Activated CD4-positive, alpha-beta T cell treated with anti-CD3 and anti-CD28 coated beads for 1 hour (primary cell): ENCODE measurements around the gene ATP2B2.

Experiments
- DNase-seq: peaks from one replicate; pipeline ENCODE4 v3.0.0-alpha.2; 2020

Gene ATP2B2

DNA sequence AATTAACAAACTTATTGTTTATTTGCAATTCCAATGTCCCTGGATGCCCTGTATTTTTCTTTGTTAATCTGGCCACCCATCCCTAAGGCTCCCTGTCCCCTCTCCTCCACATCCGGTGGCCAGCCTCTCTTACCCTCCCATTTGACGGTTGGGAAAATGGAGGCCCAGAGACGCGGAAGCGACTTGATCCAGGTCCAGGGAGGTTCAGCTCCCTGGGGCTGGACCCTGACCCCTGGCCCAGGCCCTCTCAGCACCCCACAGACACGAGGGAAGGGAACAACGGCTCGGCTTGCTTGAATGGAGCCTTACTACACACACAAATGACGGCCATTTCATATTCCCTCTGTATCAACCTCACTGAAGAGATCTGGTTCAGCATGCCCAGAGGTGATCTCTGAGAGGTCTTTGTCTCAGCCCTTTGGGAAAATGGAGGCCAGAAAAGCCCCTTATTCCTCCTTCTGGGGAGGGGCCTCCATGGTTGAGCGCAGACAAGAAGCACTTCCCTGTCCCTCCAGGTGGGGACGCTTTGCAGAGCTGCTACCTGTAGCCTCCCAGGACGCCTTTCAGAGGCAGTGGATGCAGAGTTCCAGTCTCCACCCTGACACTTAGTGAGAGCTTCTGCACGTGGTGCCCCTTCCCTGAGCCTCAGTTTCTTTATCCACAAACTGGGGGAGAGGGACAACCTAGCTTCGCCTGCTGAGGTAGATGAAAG, 82.1 kb downstream of the ATP2B2 start:
- no peak for DNase-seq

DNA sequence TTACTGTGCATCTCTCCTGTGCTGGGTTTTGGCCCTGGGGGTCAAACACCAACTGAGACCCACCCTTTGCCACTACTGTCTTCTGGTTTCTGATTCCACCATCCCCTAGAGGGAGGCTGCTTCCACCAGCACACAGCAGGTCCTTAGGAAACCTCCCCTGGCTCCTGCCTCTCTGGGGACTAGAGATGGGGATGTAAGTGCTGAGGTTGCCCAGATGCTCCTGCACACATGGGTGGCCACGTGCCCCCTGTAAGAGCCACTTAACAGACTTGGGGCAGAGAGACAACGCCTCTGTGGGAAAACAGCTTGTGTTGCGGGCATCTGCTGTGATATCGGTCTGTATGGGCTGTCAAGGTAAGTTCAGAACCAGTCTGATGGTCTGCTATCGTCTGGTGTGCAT, 83.4 kb downstream of the ATP2B2 start:
- DNase-seq = no peak

DNA sequence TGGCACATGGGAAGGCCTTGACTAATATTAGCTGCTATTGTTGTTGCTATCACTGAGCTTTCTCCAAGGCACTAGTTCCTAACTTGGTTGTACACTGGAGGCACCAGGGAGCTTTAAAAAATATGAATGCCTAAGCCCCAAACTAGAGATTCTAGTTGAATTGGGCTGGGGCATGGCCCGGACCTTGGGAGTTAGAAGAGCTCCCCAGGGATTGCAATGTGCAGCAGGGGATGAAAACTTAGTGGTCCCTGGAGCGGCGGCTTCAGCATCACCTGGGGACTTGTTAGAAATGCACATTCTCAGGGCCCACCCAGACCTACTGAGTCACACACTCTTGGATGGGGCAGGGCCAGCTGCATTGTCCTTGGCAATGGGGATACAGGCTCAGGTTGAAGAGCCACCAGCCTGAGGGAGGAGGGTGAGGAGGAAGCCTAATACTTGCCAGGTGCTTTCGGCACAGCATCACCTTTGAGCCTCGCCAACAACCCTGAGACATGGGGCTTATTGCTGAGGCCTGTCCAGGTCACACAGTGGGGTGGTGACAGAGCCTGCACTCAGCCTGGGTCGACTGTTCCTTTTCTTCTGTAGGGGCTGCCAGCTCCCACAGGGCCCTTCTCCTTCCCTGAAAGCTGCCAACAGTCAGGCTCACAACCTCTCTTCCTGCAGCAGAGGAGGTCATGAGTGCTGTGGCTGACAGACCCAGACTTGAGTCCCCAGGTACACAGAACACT, 84.5 kb downstream of the ATP2B2 start:
- no peak for DNase-seq

DNA sequence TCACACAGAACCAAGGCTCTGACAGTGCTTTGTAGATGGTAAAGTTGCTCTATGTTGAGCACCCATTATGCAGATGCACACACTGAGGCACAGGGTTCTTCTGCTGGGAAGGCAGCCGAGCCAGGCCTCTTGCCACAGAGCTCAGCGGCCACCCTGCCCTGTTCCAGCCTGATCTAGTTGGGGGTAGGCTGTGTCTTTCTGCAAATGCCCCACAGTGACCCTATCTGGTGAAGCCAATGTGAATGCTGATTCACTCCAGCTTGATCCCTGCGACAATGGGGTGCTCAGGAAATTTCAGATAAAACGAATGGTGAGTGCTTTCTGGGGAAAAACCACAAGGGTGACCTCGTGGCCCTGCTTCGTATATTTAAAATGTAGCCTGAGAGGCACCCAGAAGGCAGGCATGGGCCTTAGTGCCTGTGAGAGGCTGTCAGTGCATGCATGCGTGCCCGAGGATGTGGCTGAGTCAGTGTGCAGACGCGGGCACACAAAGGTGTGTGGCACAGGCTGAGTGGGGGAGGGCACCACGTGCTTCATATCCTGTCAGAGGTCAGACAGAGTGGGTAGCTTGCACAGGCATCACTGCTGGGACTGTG, 85.7 kb downstream of the ATP2B2 start:
- peak; percentile 17 for DNase-seq

DNA sequence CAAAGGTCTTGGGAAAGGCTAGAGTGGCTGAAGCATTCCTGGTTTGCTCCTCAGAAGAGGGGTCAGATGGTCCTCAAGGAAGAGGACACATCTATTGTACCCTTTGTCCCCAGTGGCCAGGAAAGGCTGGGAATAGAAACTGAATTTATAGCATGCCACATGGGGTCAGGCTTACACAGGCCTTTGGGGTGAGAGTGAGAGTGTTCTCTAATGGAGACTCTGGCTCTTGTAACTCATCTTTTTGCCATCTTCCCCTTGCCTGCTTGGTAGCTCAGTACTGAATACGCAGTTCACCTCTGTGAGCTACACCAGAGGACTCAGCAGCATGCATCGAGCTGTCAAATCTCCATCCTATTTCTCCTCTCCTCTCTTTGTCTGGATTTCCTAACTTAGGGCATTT, 87.5 kb downstream of the ATP2B2 start:
- DNase-seq = no peak

DNA sequence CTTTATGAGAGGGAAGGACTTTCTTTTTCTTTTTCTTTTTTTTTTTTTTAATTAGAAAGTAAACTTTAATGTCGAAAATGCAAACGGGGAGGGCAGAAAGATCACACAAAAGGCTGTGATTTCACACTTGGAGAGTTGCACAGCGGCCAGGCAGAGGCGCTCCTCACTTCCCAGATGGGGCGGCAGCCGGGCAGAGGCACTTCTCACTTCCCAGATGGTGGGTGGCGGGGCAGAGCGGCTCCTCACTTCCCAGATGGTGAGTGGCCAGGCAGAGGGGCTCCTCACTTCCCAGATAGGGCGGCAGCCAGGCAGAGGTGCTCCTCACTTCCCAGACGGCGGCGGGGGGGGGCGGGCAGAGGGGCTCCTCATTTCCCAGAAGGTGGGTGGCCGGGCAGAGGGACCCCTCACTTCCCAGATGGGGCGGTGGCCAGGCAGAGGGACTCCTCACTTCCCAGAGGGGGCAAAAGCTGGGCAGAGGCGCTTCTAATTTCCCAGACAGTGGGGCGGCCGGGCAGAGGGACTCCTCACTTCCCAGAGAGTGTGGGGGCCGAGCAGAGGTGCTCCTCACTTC, 88.6 kb downstream of the ATP2B2 start:
- no peak for DNase-seq

DNA sequence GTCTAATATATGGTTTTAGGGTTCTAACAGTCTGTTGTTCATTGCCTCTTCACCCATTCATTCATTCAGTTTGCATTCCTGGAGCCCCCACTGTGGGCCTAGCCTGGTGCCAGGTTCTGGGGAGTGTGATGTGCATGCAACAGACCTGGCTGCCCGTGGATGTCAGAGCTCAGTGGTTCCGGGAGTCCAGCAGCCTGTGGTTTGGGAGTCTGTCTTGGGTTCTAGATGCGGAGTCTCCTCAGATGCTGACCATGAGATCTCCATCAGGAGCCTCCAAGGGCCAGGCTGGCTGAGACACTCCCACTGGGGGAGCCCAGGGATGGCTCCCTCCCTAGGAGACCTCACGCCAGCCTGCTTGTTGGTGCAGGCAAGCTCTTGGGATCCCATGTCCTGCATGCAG, 92.3 kb downstream of the ATP2B2 start:
- DNase-seq = no peak

DNA sequence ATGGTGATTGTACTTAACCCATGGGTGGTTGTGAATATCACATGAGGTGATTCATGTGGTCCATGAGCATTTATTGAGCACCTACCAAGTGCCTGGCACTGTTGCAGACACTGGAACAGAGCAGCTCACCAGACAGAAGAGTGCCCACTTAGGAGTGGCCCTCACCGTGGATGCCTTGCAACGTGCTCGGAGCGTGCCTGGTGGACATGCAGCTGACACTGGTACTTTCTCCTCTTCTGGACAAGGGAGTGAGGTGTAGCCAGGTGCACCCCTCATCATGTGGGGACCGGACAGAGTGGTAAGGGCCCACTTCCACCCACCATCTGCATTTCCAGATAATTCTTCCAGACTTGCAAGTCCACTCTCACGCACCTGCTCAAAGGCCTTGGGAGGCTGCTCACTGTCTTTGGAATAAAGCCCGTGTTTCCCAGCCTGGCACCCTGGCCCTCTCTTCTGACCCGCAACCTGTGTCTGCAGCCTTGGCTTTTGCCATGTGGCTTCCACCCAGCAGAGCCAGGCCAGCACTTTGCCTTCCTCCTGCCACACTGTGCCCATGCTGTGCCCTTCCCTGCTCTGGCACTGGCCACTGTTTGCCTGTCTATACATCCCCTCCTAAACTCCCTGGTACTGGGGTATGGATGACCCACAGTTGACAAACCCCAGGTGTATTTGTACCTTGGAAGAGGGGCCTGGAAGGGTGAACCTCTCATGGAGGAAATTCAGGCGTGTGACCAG, 93.6 kb downstream of the ATP2B2 start:
- no peak for DNase-seq

DNA sequence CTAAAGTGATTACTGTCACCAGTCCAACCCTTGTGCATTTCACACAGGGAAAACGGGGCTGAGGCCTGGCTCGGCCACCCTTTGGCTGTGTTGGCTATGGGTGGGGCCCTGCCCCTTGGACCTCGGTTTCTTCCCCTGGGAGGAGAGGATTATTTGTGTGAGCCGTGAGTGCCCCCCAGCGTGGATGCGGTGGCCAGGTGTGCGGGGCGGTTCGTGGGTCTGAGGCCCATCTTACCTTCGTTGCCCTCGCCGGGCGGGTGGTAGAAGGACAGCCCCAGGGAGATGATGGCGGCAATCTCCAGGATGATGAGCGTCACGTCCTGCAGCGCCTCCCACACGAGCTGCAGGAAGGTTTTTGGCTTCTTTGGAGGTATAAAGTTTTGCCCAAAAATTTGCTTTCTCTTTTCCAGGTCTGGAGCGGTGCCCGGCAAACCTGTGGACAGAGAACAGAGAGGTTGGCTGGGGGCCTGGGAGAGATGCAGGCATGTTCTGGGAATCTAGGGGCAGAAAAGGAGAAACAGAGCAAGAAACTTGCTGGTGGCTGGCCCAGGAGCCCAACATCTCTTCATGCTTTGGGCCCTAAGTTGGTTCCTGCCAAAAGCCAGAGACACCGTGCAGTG, 94.9 kb downstream of the ATP2B2 start:
- DNase-seq = no peak

DNA sequence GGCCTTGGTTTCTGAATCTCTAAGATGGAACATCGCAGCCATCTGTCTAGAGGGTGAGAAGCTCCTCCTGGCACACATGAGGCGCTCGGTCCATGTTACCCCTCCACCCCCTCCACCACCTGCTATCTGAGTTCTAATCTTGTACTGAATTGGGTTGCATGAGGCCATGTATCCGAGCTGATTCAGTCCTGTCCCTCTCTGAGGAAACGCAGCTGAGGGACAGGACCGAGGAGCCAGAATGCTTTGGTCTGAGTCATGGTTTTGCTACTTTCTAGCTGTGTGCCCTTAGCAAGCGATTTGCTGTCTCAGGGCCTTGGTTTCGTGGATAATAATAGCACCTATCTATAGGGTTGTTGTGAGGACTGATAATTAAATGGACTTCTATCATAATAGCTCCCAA, 96.7 kb downstream of the ATP2B2 start:
- no peak for DNase-seq

DNA sequence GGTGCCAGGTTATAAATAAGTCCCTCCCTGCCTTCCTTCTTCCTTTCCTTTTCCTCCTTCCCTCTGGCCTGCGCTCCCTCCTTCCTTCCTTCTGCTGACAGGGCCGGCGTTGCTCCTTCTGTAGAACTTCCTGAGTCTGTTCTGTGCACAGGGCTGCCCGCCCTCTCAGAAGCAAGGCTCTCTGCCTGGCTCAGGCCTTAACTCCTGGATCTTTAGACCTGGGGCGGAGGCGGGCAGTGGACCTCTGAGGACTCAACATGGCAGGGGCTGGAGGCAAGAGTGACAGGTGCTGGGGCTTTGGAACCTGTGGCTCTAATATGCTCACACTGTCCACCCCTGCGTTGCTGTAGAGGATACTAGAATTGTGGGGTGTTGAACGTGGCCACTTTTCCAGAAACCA, 98.0 kb downstream of the ATP2B2 start:
- no peak for DNase-seq

DNA sequence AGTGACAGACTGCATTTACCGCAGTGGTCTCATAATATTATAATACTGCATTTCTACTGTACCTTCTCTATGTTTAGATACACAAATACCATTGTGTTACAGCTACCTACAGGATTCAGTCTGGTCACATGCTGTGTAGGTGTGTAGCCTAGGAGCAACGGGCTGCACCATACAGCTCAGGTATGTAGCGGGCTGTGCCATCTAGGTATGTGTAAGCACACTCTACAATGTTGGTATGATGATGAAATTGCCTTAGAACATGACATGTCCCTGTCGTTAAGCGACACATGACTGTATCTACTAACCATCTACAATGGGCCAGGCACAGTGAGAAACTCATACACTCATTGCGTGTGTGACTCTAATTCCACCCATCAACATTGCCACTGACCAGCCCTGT, 99.0 kb downstream of the ATP2B2 start:
- no peak for DNase-seq

DNA sequence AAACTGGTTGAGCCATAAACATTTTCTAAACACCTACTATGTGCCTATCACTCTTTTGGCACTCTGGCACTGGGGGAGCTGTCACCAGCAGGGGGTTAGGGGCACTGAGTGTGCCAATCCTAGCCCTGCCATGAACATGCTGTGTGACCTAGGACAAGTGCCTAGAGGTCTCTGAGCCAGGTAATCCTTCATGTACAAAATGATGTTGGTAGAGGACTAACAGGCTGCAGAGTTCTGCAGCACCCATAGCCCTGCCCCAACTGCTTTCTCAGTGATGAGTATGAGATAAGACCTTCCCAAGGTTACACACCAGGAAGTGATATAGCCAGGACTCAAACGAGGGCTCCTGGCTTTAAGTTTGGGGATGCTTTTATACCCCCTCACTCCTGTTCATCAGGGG, 99.6 kb downstream of the ATP2B2 start:
- DNase-seq = no peak

DNA sequence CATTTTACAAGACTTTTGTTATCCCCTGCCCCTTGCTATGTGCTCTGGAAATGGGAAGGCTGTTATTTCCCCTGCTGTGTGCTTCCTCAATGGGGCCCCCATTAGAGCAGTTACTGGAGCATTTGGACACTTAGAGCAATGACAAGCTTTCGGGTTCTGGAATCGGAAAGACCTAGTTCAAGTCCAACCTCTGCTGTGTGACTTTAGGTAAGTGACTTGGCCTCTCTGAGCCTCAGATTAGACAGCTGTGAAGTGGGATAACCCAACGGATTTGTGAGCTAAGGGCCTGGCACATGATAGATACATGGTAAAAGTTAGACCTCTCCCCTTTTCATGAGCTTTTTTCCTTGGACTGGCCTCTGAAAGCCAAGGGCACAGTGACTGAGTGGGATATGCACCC, 100.5 kb downstream of the ATP2B2 start:
- no peak for DNase-seq

DNA sequence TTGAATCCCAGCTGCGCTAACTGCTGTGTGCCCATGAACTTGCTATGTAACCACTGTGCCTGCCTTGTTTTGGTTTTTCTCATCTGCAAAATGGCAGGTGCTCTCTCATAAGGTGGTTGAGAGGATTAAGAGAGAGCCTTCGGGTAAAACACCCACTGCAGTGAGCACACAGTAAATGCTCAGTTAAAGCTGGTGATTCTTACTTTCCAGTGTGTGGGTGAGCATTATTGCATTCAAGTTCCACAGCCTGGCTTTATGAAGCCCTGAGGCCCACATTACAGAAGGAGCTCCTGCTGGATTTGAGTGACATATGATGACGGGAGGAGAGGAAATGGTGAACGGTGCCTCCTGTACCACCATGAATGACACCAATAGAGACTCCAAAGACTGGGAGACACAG, 101.0 kb downstream of the ATP2B2 start:
- no peak for DNase-seq

DNA sequence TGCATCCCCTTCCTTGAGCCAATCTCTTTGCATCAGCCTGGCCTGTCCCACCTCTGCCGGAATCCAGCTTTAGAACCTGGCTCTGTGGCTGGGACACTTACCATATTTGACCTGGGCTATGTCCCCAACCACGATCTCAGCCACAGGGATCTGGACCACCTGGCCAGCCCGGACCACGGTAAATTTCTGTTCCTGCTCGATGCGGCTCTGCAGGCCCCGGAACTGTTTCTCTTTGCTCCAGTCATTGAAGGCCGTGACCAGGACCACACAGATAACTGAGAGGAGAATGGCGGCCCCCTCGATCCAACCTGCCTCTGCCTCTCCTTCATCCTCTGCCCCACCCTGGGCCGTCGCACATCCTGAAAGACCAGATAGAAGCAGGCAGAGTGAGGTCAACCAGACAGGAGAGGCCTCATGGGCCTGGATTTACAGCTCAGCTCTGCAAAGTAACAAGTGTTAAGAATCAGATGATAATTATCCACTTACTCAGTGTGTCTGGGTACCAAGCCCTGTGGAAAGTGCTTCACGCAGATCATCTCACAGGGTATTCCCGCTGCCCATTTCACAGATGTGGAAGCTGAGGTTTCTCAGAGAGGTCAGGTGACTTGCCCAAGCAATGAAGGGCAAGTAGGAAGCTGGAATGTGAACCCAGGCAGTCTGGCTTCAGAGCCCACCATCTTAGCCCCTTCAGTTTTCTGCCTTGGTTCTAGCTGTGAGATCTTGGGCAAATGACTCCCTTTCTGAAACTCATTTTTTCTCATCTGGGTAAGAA, 103.2 kb downstream of the ATP2B2 start:
- no peak for DNase-seq

DNA sequence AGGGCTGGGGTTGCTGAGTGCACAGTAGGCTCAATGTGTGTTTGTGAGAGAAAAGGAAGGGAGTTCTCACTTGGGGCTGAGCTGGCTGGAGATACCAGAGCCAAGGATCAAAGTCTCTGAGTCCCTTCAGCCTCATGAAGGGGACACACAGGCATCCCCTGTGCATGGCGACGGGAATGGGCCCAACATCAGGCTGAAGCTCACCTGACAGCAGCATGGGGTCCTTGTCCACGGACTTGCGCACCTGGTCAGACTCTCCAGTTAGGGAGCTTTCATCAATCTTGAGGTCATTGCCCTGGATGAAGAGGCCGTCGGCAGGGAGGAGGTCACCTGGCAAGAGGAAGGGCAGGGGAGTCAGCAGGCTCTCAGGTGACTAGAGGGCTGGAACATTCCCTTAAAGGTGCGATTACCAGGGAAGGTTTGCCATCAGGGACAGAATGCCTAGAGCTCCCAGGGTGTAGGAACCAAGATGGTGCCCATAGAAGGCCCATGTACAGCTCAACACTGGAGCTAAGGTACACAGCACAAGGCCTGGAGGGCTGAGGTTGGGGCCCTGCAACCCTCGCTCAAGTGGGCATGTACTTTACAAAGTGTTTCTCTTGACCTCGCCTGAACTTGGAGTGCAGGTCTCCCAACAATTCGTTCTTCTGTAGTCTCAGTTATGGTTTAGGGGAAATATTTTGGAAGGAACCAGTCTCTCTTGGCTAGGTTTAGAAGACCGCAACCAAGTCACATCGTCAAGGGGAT, 104.5 kb downstream of the ATP2B2 start:
- no peak for DNase-seq

DNA sequence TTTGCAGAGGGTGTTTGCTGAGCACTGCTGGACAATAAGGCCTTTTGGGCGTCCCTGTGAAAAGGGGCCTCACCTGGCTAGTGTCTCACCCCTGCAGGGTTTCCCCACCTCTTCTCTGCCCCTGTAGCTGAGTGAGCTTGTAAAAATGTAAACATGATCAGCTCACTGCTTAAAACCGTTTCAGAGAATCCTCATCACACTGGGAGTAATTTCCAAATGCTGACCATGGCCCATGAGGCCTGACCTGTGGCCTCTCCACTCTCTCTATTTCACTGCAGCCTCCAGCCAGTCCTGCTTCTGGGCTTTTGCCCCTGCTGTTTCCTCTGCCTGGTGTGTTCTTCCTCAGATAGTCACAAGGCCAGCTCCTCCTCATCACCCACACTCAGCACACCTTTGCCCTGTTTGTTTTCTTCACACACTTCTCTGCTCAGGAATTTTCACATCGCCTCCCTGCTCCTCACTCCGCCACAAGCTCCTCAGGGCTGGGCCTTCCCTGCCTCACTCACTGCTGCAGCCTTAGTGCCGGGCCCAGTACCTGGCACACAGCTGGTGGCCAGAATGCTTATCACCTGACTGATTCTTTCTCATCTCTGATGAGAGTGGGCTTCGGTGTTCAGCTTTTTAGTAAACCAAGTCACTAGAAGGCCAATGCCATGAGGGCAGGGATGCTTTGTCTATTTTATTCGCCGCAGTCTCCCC, 105.2 kb downstream of the ATP2B2 start:
- no peak for DNase-seq

DNA sequence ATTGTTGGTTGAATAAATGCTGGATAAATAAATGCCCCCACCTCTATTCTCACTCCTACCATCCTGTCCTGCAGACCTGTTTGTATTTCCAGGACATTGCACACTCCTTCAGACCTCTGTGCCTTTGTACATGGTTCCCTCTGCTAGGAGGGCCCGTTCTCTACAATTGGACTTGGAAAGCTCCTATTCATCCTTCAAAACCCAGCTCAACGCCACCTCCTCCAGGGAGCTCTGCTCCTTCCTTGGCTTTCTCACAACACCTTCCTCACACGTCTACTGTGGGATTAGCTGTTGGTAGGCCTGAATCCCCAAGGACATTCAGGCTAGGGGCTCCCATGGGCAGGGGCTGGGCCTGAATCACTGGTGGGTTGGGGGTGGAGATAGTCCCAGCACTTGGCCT, 105.8 kb downstream of the ATP2B2 start:
- DNase-seq = no peak

DNA sequence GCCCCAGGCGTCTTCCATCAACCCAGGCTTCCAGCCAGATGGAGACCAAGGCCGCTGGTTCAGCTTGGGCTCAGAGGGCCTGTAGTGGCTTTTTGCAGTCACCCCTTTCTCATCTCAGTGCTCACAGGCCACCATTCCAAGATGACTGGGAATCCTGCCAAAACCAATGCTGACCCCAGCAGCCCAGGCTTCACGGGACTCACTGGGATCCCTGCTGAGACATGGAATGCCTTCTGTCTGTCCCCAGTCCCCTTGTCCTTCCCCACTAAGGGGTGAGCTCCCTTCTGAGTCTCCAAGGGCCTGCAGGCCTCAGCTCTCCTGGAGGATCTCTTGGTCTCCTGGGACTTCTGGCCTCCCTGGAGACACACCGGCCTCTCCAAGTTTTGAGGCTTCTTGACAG, 107.0 kb downstream of the ATP2B2 start:
- DNase-seq = no peak

DNA sequence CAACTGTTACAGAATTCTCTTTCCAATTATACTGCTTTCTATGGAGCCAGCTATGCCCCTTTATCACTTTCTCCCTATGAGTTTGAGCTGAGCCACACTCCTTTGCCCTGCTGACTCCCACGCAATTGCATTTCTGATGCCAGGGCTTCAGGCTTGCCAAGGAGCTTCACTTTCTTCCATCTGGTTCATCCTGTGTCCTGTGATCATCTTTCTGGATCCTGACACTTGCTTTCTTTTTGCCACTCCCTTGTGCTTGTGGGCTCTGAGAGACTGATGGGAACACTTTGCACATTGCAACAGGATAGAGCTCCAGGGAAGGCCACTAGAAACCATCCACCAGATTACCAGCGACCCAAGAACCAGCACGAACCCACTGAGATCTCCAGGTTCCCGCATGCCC, 107.5 kb downstream of the ATP2B2 start:
- DNase-seq = no peak
